Sigmoid colon (tissue), 7 donors: ENCODE measurements around the gene TECTA. TPM values are rescaled to one million over a fixed set of nuclear protein-coding genes. Genes with fewer than 3 reads are reported as not detected.

Experiments
- DNase-seq: peaks from one replicate; pipeline ENCODE4 v3.0.0-alpha.2; 2019
- H3K27ac ChIP-seq, 4 donors: fragments of 200-600 bp; sonication (generic); one replicate each; pipeline ENCODE4 v1.5.1; 2016 to 2019; ENCODE audit warnings: mild to moderate bottlenecking in 1 of 4
- H3K27me3 ChIP-seq, 3 donors: fragments of 200-600 bp; sonication (generic); one replicate each; pipeline ENCODE4 v1.5.1; 2019; ENCODE audit warnings: mild to moderate bottlenecking in 1 of 3
- H3K36me3 ChIP-seq, 4 donors: fragments of 200-600 bp; sonication (generic); one replicate each; pipeline ENCODE4 v1.5.1; 2016 to 2019
- H3K4me1 ChIP-seq, 4 donors: fragments of 200-600 bp; sonication (generic); one replicate each; pipeline ENCODE4 v1.5.1; 2017 to 2019
- H3K4me3 ChIP-seq, 4 donors: fragments of 200-600 bp; sonication (generic); one replicate each; pipeline ENCODE4 v1.5.1; 2017 to 2019; ENCODE audit warnings: mild to moderate bottlenecking in 2 of 4, moderate library complexity in 1 of 4
- H3K9me3 ChIP-seq, 4 donors: fragments of 200-600 bp in 3 of 4; sonication (generic) in 3 of 4; one replicate each; pipeline versions ENCODE4 v1.5.1 to v1.6.1; 2013 to 2019
- EP300 ChIP-seq, 4 donors: sonication (generic); formaldehyde crosslinking; IDR thresholded peaks; one replicate each; pipeline ENCODE4 v1.6.1; 2017; ENCODE audit warnings: antibody characterized with exemption in 4 of 4
- POLR2A ChIP-seq, 2 donors: fragments of 450-650 bp; IDR thresholded peaks; one replicate each; pipeline ENCODE4 v1.6.1; 2016; ENCODE audit warnings: antibody characterized with exemption in 2 of 2, mild to moderate bottlenecking in 2 of 2, moderate library complexity in 2 of 2
- POLR2AphosphoS5 ChIP-seq, 4 donors: sonication (generic); formaldehyde crosslinking; IDR thresholded peaks; one replicate each; pipeline ENCODE4 v1.6.1; 2017; ENCODE audit warnings: antibody characterized with exemption in 4 of 4
- WGBS, 2 donors: extraction: QIAGEN DNeasy Blood & Tissue Kit; methylation state at CpG; one replicate each; pipeline ENCODE4 v1.1.7; 2013; 5-methylcytosine and 5-hydroxymethylcytosine counted together
- intact Hi-C: fragments of 100-400 bp; cut with DNase I; formaldehyde crosslinking; loops from one replicate; pipeline ENCODE4 v1.15.1; 2023
- polyA plus RNA-seq, 3 donors: library from polyadenylated mRNA; stranded (reverse); fragments of 200-250 nt; gene quantifications; one replicate each; pipeline ENCODE4 v1.2.3, GENCODE V29; 2013
- total RNA-seq, 4 donors: library from RNA; depleted of rRNA; stranded (reverse); fragments of >200 nt; gene quantifications; one replicate each; pipeline ENCODE4 v1.1.0, GENCODE V29; 2016
- TF ChIP-seq, protein P1 (sequence below), 4 experiments: fragments of 450-650 bp in 3 of 4; fragments of 200-600 bp in 1 of 4; IDR thresholded peaks; one replicate each; pipeline ENCODE4 v1.5.1; 2016 to 2019; ENCODE audit warnings: antibody characterized with exemption in 4 of 4, mild to moderate bottlenecking in 3 of 4, moderate library complexity in 2 of 4
- donor health status: healthy with polysubstance abuse.
- donor health status: Bipolar disorder and iron deficiency.
- donor health status: healthy.

TECTA gene
- total and polyA plus RNA-seq, 7 donors, result 0.28 to 3.9 (median 1.1) TPM; not detected in 2

DNA sequence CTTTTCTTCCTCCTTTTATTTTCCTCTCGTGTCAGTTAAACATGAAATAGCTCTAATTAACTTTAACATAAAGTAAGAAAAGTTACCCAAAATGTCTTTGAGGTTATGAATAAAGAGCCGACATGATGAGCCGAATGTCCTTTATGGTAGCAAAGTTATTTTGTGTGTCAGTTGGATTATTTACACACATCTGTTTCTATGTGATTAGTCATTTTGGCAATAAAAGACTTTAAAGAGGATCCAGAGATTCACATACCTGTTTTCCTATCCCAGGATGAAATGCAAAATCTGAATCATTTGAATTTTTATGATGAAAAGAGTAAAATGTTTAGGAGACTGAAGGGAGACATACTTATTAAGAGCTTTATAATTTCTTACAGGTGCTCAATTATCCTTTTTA is 34.0 kb upstream of the TECTA start:
- no peaks in the 10 kb centered on the region for H3K27me3 ChIP-seq
- no peak overlapping the region for H3K4me3 ChIP-seq
- no peak for DNase-seq
- H3K36me3 ChIP-seq, result peaks cover 0 to 39% (median 2%) of the 10 kb centered on the region in 4 donors
- WGBS, 2 donors, result 22 to 68% methylated on average over 3 of the region's 3 CpGs
- no peak overlapping the region for H3K27ac ChIP-seq
- peaks cover 0 to 7% (median 3%) of the 10 kb centered on the region in 4 donors for H3K4me1 ChIP-seq
- H3K9me3 ChIP-seq, result no peaks in the 10 kb centered on the region
- intact Hi-C loops, result no loop called here
- TF ChIP-seq, protein P1, sequence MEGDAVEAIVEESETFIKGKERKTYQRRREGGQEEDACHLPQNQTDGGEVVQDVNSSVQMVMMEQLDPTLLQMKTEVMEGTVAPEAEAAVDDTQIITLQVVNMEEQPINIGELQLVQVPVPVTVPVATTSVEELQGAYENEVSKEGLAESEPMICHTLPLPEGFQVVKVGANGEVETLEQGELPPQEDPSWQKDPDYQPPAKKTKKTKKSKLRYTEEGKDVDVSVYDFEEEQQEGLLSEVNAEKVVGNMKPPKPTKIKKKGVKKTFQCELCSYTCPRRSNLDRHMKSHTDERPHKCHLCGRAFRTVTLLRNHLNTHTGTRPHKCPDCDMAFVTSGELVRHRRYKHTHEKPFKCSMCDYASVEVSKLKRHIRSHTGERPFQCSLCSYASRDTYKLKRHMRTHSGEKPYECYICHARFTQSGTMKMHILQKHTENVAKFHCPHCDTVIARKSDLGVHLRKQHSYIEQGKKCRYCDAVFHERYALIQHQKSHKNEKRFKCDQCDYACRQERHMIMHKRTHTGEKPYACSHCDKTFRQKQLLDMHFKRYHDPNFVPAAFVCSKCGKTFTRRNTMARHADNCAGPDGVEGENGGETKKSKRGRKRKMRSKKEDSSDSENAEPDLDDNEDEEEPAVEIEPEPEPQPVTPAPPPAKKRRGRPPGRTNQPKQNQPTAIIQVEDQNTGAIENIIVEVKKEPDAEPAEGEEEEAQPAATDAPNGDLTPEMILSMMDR (IDR thresholded peaks at IDR 0.05), result no peak
- TF ChIP-seq POLR2AphosphoS5 (IDR thresholded peaks at IDR 0.05), result no peak

DNA sequence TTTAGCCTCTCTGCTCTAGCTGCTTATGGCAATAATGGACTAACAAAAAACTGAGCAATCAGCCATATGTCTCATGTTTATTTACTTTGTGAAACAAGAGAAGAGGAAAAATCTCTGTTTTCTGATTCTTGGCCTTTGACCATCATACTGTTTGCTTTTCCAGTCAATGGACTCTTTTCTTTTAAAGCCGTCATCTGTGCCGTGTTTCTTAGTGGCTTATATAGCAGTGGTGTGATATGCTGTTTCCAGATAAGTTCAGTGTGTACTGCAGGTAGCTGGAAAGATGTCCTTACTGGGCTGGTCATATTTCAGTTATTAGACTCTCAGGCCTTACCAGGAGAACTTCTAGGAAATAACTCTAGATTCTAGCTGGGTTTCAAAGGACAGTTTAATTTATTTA is 33.6 kb upstream of the TECTA start:
- H3K27ac ChIP-seq, result no peak overlapping the region
- WGBS, 2 donors, result 18 to 51% methylated on average over 2 of the region's 2 CpGs
- peaks cover 0 to 9% (median 4%) of the 10 kb centered on the region in 4 donors for H3K4me1 ChIP-seq
- TF ChIP-seq, protein P1 (IDR thresholded peaks at IDR 0.05), result no peak
- no peak for TF ChIP-seq EP300 (IDR thresholded peaks at IDR 0.05)
- no peak for TF ChIP-seq POLR2A (IDR thresholded peaks at IDR 0.05)
- no peaks in the 10 kb centered on the region for H3K27me3 ChIP-seq
- no peaks in the 10 kb centered on the region for H3K9me3 ChIP-seq
- no peak for DNase-seq
- H3K36me3 ChIP-seq, result peaks cover 0 to 35% (median 2%) of the 10 kb centered on the region in 4 donors
- no peak overlapping the region for H3K4me3 ChIP-seq
- intact Hi-C loops, result no loop called here

DNA sequence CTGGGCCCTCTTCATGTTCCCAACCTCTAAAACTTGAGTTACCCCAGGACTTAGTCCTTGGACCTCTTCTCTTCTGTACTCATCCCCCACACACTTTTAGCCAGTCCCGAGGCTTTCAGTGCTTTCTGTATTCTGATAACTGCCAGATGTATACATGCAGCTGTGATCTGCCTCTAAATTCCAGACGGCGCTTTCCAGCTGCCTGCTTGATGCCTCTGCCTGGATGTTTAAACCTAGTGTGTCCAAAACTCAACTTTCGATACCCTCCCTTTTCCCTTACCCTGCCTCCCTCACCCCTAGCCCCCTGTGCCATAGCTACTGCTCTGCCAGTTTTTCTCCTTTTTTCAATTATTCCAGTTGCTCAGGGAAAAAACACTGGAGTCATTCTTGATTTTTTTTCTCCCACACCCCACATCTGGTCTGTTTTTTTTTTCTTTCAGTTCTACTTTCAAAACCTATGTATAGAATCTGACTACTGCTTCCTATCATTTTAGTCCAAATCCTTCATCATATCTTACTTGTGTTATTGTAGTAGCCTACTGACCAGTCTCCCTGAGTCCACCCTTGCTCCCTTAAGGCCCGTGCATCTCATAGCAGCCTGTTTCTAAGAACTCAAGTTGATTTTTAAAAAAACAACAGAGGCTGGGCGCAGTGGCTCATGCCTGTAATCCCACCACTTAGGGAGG is 32.9 kb upstream of the TECTA start:
- Histone ChIP-seq H3K36me3 (peaks cover 0 to 28% (median 2%) of the 10 kb centered on the region in 4 donors), H3K27ac (no peak overlapping the region), H3K27me3 (no peaks in the 10 kb centered on the region), H3K9me3 (no peaks in the 10 kb centered on the region), H3K4me3 (no peak overlapping the region), H3K4me1 (peaks cover 0 to 9% (median 4%) of the 10 kb centered on the region in 4 donors)
- 48 to 75% methylated on average over 6 of the region's 6 CpGs for WGBS, 2 donors
- no peak for TF ChIP-seq EP300 (IDR thresholded peaks at IDR 0.05)
- TF ChIP-seq, protein P1 (IDR thresholded peaks at IDR 0.05), result no peak
- TF ChIP-seq POLR2AphosphoS5 (IDR thresholded peaks at IDR 0.05), result no peak
- no peak for TF ChIP-seq POLR2A (IDR thresholded peaks at IDR 0.05)
- intact Hi-C loops, result no loop called here
- DNase-seq, result no peak

DNA sequence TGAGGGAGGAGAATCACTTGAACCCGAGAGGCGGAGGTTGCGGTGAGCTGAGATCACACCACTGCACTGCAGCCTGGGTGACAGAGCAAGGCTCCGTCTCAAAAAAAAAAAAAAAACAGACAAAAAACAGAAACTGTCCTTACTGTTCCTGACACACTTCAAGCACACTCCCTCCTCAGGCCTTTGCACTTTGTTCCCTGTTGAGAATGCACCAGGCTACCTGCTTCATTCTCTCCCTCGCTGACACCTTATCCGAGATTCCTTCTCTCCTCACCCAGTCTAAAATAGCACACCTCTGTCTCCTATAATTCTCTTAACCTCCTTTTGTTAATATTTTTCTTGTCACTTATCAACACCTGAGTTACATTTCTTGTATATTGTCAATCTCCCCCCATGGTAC is 32.3 kb upstream of the TECTA start:
- no peak for DNase-seq
- peaks cover 0 to 9% (median 4%) of the 10 kb centered on the region in 4 donors for H3K4me1 ChIP-seq

More for the DNA sequence above, 32.3 kb upstream of the TECTA start:
- H3K36me3 ChIP-seq, result peaks cover 0 to 24% (median 2%) of the 10 kb centered on the region in 4 donors
- no peak overlapping the region for H3K4me3 ChIP-seq
- H3K27ac ChIP-seq, result no peak overlapping the region
- H3K9me3 ChIP-seq, result no peaks in the 10 kb centered on the region
- intact Hi-C loops, result no loop called here
- no peaks in the 10 kb centered on the region for H3K27me3 ChIP-seq
- TF ChIP-seq, protein P1 (IDR thresholded peaks at IDR 0.05), result no peak
- no peak for TF ChIP-seq POLR2A (IDR thresholded peaks at IDR 0.05)
- no peak for TF ChIP-seq EP300 (IDR thresholded peaks at IDR 0.05)
- TF ChIP-seq POLR2AphosphoS5 (IDR thresholded peaks at IDR 0.05), result no peak
- WGBS, 2 donors, result 27 to 81% methylated on average over 6 of the region's 6 CpGs
